ENCODE results near the gene C8A. TPM values are rescaled to one million over a fixed set of nuclear protein-coding genes. Genes with fewer than 3 reads are reported as not detected.
A peak's percentile ranks its signal among the peaks of the same experiment; 100 is the strongest.

Gene C8A
- total RNA-seq, 4 donors from 2014 or later = not detected

- no peak for TF ChIP-seq POLR2A (IDR thresholded peaks at IDR 0.05)
- TF ChIP-seq, protein P1, sequence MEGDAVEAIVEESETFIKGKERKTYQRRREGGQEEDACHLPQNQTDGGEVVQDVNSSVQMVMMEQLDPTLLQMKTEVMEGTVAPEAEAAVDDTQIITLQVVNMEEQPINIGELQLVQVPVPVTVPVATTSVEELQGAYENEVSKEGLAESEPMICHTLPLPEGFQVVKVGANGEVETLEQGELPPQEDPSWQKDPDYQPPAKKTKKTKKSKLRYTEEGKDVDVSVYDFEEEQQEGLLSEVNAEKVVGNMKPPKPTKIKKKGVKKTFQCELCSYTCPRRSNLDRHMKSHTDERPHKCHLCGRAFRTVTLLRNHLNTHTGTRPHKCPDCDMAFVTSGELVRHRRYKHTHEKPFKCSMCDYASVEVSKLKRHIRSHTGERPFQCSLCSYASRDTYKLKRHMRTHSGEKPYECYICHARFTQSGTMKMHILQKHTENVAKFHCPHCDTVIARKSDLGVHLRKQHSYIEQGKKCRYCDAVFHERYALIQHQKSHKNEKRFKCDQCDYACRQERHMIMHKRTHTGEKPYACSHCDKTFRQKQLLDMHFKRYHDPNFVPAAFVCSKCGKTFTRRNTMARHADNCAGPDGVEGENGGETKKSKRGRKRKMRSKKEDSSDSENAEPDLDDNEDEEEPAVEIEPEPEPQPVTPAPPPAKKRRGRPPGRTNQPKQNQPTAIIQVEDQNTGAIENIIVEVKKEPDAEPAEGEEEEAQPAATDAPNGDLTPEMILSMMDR (IDR thresholded peaks at IDR 0.05) = no peak
- DNase-seq (ENCODE audit: low spot score in 2 of 2) = no peak
- intact Hi-C loops (cut with DNase I; ENCODE audit: low total_unique reads) = no loop called here
- H3K4me3 ChIP-seq (ENCODE audit: low read depth, poor library complexity, severe bottlenecking) = no peak overlapping the region
- 72 to 76% methylated on average over 4 of the region's 4 CpGs for WGBS, 2 donors
Observed at GRCh38 chr1:56816909-56817308, 37.7 kb upstream of the C8A start.

GRCh38 chr1:56817716-56818463, 36.7 kb upstream of the C8A start:
- intact Hi-C loops (cut with DNase I; ENCODE audit: low total_unique reads) = no loop called here

DNA sequence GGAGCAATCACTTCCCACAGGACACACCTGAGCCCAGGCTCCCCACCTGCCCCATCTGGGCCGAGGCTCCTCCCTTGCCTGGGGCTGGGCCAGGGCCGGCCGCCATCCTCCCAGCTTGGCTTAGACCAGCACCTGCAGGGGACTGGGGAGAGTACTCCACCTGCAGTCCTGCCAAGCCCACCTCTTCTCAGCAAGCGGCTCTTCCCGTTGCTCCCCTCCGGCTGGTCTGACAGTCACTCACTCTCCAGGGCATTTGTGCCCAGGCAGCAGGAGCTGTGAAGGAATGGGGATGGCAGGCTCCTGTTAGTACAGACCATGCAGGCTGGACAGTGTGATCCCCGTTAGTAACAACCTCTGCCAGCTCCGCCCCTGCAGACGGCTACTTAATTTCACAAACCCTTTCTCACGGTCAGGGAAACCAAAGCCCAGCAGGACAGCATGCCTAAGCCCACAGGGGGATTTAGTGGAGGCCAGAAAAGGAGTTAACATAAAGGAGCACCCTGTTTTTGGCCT, 35.2 kb upstream of the C8A start, which contains the start of gene FYB2:
FYB2 (minus strand) TSS at position 18 of the 513 bp plus-strand sequence. CDS start 114 bp downstream, outside the sequence.
- no peak for TF ChIP-seq POLR2A (IDR thresholded peaks at IDR 0.05)
- TF ChIP-seq, protein P1 (IDR thresholded peaks at IDR 0.05) = no peak
- 58 to 60% methylated on average over 9 to 10 of the region's 10 CpGs for WGBS, 2 donors
- H3K4me3 ChIP-seq (ENCODE audit: low read depth, poor library complexity, severe bottlenecking) = no peak within 1 kb of the TSS
- intact Hi-C loops (cut with DNase I; ENCODE audit: low total_unique reads) = no loop called here
- DNase-seq (ENCODE audit: low spot score in 2 of 2) = no peak

More at GRCh38 chr1:56817716-56818463, 36.7 kb upstream of the C8A start:
- DNase-seq (ENCODE audit: low spot score in 2 of 2) = no peak
- H3K4me3 ChIP-seq (ENCODE audit: low read depth, poor library complexity, severe bottlenecking) = no peak overlapping the region
- WGBS, 2 donors = 78 to 79% methylated on average over 6 of the region's 6 CpGs
- TF ChIP-seq POLR2A (IDR thresholded peaks at IDR 0.05) = no peak
- TF ChIP-seq, protein P1 (IDR thresholded peaks at IDR 0.05) = no peak

DNA sequence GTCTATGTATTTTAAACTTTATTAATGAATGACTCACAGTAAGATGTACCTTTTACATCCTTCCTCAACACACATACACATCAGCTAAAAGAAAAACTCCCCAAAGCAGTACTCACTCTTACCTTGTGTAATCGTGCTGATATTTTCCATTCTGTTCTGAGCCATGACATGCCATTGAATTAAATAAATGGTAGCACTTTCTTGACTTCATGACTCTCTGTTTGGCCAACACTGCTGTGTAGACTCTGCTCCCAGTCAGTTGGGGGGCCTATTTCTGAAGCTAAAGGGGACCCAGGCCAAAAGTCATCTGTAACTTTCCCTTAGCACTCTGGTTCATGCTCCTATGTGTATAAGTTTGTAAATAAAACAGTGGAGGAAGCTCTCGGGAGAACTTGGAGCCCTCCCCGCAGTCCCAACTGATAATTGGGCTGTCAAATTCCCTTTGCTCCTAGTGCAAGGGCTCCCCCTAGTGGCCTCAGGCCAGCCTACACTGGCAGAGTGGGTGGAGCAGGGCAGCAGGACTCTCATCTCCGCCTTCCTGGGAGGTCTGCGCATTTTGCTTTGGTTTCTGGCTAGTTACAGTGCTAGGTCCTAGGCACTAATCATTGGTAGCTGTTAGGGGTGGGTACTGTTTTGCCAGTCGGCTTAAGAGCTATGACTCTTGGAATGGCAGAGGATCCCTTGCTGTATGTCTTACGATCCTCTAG, 33.7 kb upstream of the C8A start:
- peak; percentile 62 to 92 for DNase-seq (ENCODE audit: low spot score in 2 of 2)
- no peak overlapping the region for H3K4me3 ChIP-seq (ENCODE audit: low read depth, poor library complexity, severe bottlenecking)
- 19 to 24% methylated on average over 7 of the region's 7 CpGs for WGBS, 2 donors
- intact Hi-C loops (cut with DNase I; ENCODE audit: low total_unique reads) = no loop called here
- TF ChIP-seq, protein P1 (IDR thresholded peaks at IDR 0.05) = peak in 1 of 3 donors; percentile 41
- no peak for TF ChIP-seq POLR2A (IDR thresholded peaks at IDR 0.05)

DNA sequence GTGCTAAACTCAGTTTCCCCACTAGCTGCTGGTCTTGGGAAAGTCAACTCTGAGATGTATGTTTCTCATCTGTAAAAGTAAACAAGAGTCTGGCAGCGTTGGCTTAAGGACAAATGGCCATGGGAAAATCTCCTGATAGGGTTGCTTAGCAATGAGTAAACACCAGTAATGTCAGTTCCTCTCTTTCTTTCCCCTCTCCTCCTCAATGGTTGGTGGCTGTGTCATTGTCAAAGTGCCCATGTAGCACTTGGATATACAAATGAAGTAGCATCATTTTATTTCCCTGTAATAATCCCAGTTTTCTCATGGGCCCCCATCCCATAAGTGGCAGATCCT, 33.2 kb upstream of the C8A start:
- intact Hi-C loops (cut with DNase I; ENCODE audit: low total_unique reads) = no loop called here
- no peak for TF ChIP-seq POLR2A (IDR thresholded peaks at IDR 0.05)
- TF ChIP-seq, protein P1 (IDR thresholded peaks at IDR 0.05) = no peak
- no peak for DNase-seq (ENCODE audit: low spot score in 2 of 2)
- 0 to 8% methylated on average over 1 of the region's 1 CpG for WGBS, 2 donors
- no peak overlapping the region for H3K4me3 ChIP-seq (ENCODE audit: low read depth, poor library complexity, severe bottlenecking)

Data from lower leg skin (tissue), 4 donors.